Measurements from ENCODE around the gene SERPINA6.

Gene SERPINA6

DNA sequence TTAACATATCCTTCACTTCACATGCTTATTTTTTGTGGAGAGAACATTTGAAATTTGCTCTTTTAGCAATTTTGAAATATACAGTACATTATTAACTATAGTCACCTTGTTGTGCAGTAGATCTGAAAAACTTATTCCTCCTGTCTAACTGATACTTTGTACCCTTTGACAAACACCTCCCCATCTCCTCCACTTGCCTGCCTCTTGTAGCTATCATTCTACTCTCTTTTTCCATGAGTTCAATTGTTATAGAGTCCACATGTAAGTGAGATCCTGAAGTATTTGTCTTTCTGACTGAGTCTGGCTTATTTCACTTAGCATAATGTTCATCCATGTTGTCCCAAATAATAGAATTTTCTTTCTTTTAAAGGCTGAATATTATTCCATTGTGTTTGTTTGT, 9.5 kb upstream of the SERPINA6 start:
- H3K4me2 ChIP-seq (ENCODE audit: low read length) = no peak overlapping the region
- no peak overlapping the region for H3K9ac ChIP-seq
- H2AFZ ChIP-seq = no peak overlapping the region
- TF ChIP-seq, protein P1, sequence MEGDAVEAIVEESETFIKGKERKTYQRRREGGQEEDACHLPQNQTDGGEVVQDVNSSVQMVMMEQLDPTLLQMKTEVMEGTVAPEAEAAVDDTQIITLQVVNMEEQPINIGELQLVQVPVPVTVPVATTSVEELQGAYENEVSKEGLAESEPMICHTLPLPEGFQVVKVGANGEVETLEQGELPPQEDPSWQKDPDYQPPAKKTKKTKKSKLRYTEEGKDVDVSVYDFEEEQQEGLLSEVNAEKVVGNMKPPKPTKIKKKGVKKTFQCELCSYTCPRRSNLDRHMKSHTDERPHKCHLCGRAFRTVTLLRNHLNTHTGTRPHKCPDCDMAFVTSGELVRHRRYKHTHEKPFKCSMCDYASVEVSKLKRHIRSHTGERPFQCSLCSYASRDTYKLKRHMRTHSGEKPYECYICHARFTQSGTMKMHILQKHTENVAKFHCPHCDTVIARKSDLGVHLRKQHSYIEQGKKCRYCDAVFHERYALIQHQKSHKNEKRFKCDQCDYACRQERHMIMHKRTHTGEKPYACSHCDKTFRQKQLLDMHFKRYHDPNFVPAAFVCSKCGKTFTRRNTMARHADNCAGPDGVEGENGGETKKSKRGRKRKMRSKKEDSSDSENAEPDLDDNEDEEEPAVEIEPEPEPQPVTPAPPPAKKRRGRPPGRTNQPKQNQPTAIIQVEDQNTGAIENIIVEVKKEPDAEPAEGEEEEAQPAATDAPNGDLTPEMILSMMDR (IDR thresholded peaks at IDR 0.05) = no peak
- H3K27ac ChIP-seq = no peak overlapping the region
- no peaks in the 10 kb centered on the region for H3K36me3 ChIP-seq (ENCODE audit: control insufficient read depth, insufficient read depth, low read length)
- no peaks in the 10 kb centered on the region for H3K79me2 ChIP-seq
- H3K27me3 ChIP-seq (ENCODE audit: control insufficient read depth, insufficient read depth, low read length) = no peaks in the 10 kb centered on the region
- H3K4me3 ChIP-seq (ENCODE audit: low read depth, low read length) = no peak overlapping the region
- no peaks in the 10 kb centered on the region for H3K9me3 ChIP-seq (ENCODE audit: control insufficient read depth, low read length)
- H3K4me1 ChIP-seq = no peaks in the 10 kb centered on the region

DNA sequence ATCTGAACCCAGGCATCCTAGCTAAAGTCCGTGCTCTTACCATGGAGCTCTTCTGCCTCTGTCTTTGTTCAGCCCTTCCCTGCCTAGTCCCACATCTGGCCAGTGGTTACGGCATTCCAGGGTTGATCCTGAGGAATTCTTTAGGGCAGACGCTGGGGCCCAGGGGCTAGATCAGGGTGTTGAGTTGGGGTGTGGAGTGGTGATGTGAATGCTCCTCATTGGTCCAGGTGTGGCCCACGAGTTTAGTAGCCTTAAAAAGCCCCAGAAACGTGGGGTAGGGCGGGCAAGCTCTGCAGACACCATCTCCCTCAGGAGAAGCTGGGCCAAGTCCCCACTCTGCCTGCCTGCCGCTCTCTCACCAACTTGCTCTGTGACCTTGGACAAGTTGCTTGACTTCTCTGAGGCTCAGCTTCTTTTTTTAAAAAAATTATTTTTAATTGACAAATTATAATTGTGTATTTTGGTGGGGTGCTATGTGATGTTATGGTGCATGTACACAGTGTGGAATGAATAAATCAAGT, 9.0 kb upstream of the SERPINA6 start:
- Histone ChIP-seq H3K36me3 (ENCODE audit: control insufficient read depth, insufficient read depth, low read length) (no peaks in the 10 kb centered on the region), H3K27ac (no peak overlapping the region), H2AFZ (no peak overlapping the region), H3K9me3 (ENCODE audit: control insufficient read depth, low read length) (no peaks in the 10 kb centered on the region), H3K4me3 (ENCODE audit: low read depth, low read length) (no peak overlapping the region), H3K79me2 (no peaks in the 10 kb centered on the region), H3K27me3 (ENCODE audit: control insufficient read depth, insufficient read depth, low read length) (no peaks in the 10 kb centered on the region), H3K4me1 (no peaks in the 10 kb centered on the region), H3K9ac (no peak overlapping the region), H3K4me2 (ENCODE audit: low read length) (no peak overlapping the region)
- TF ChIP-seq, protein P1 (IDR thresholded peaks at IDR 0.05) = no peak

DNA sequence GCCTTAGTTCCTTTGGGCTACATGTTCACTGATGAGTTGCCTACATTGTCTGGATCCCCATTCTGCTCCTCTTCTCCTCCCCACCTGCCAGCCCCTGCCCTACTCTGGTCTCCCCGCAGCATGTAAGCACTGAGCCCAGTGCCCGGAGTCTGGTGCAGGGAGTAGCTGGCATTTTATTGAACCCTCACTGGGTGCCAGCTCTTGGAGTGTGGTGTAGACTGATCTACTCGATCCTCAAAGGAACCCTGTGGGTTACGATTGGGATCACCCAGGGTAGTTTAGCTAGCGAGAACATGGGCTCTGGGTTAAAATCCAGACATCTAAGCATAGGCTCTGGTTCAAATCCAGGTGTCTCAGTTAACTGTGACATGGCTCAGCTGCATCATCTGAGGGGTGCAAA, 8.3 kb upstream of the SERPINA6 start:
- Histone ChIP-seq H3K27me3 (ENCODE audit: control insufficient read depth, insufficient read depth, low read length) (no peaks in the 10 kb centered on the region), H2AFZ (no peak overlapping the region), H3K4me1 (no peaks in the 10 kb centered on the region), H3K27ac (no peak overlapping the region), H3K4me2 (ENCODE audit: low read length) (no peak overlapping the region), H3K79me2 (no peaks in the 10 kb centered on the region), H3K36me3 (ENCODE audit: control insufficient read depth, insufficient read depth, low read length) (no peaks in the 10 kb centered on the region), H3K4me3 (ENCODE audit: low read depth, low read length) (no peak overlapping the region), H3K9ac (no peak overlapping the region), H3K9me3 (ENCODE audit: control insufficient read depth, low read length) (no peaks in the 10 kb centered on the region)
- TF ChIP-seq, protein P1 (IDR thresholded peaks at IDR 0.05) = no peak

DNA sequence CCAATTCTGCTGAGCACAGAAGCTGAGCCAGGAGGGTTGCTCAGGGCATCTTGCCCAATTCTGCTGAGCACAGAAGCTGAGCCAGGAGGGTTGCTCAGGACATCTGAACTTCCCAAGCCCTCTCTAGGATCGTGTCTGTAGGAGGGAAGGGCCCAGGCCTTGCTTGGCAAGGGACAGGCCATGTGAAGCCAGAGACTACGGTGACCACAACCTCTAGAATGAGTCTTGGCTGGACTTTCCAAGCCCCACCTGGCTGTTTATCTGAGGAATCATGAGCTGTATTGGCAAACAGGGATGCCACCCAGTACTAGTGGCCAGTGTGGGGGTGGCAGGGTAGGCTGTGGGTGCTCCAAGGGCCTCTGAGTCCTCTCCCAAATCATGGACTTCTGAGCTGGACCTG, 7.7 kb upstream of the SERPINA6 start:
- no peaks in the 10 kb centered on the region for H3K4me1 ChIP-seq
- no peak overlapping the region for H3K4me3 ChIP-seq (ENCODE audit: low read depth, low read length)
- TF ChIP-seq, protein P1 (IDR thresholded peaks at IDR 0.05) = no peak
- H3K27me3 ChIP-seq (ENCODE audit: control insufficient read depth, insufficient read depth, low read length) = no peaks in the 10 kb centered on the region
- H3K9ac ChIP-seq = no peak overlapping the region
- H2AFZ ChIP-seq = no peak overlapping the region
- no peaks in the 10 kb centered on the region for H3K9me3 ChIP-seq (ENCODE audit: control insufficient read depth, low read length)
- no peak overlapping the region for H3K27ac ChIP-seq
- no peak overlapping the region for H3K4me2 ChIP-seq (ENCODE audit: low read length)
- H3K36me3 ChIP-seq (ENCODE audit: control insufficient read depth, insufficient read depth, low read length) = no peaks in the 10 kb centered on the region
- H3K79me2 ChIP-seq = no peaks in the 10 kb centered on the region

DNA sequence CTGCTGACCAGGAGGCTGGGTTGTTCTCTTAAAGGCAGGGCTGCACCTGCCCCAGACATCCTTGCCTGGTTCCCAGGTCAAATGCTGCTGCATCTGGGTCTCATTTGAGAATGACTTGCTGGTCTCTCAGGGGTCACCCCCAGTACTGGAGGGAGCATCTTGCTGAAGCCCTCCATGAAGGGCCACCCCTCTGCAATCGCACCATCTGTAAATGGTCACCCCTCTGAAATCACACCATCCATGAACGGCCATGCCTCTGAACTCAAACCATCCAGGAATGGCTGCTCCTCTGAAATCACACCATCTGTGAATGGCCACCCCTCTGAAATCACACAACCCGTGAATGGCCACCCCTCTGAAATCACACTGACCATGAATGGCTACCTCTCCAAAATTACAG, 7.3 kb upstream of the SERPINA6 start:
- H3K4me2 ChIP-seq (ENCODE audit: low read length) = no peak overlapping the region
- H3K4me3 ChIP-seq (ENCODE audit: low read depth, low read length) = no peak overlapping the region
- H2AFZ ChIP-seq = no peak overlapping the region
- no peaks in the 10 kb centered on the region for H3K9me3 ChIP-seq (ENCODE audit: control insufficient read depth, low read length)
- no peaks in the 10 kb centered on the region for H3K79me2 ChIP-seq
- no peaks in the 10 kb centered on the region for H3K4me1 ChIP-seq
- H3K27me3 ChIP-seq (ENCODE audit: control insufficient read depth, insufficient read depth, low read length) = no peaks in the 10 kb centered on the region
- no peak overlapping the region for H3K27ac ChIP-seq
- H3K36me3 ChIP-seq (ENCODE audit: control insufficient read depth, insufficient read depth, low read length) = no peaks in the 10 kb centered on the region
- TF ChIP-seq, protein P1 (IDR thresholded peaks at IDR 0.05) = no peak
- H3K9ac ChIP-seq = no peak overlapping the region

All from parathyroid adenoma (tissue), 2 donors.